ENCODE results near the gene TMEM145.

The TMEM145 gene

GRCh38 chr19:42268142-42268703 is 44.9 kb upstream of the TMEM145 start:
- Histone ChIP-seq H3K27ac (ENCODE audit: low read depth, low read length, poor library complexity, severe bottlenecking) (peak overlapping the region; percentile 92), H3K4me1 (ENCODE audit: insufficient read depth, low read length, severe bottlenecking) (peaks cover 30% of the 10 kb centered on the region), H3K9me3 (ENCODE audit: low read length) (no peaks in the 10 kb centered on the region), H3K36me3 (ENCODE audit: insufficient read depth, low read length) (no peaks in the 10 kb centered on the region), H3K79me2 (ENCODE audit: insufficient read depth, low read length) (no peaks in the 10 kb centered on the region), H2AFZ (ENCODE audit: low read length) (0 out of 2 replicates have a peak overlapping the region, but pooled peaks have one; percentile 68), H3K9me2 (ENCODE audit: low read depth, low read length) (no peaks in the 10 kb centered on the region), H4K20me1 (ENCODE audit: insufficient read depth, low read length) (no peaks in the 10 kb centered on the region), H3K9ac (ENCODE audit: low read length) (peak overlapping the region; percentile 93), H3F3A (ENCODE audit: insufficient read depth, low read length) (no peaks in the 10 kb centered on the region), H3K27me3 (ENCODE audit: insufficient read depth, low read length) (no peaks in the 10 kb centered on the region), H3K4me3 (ENCODE audit: low read depth, low read length, poor library complexity, severe bottlenecking) (peak overlapping the region; percentile 81), H3K4me2 (ENCODE audit: low read length) (peak overlapping the region; percentile 96)
- TF ChIP-seq CTCF (IDR thresholded peaks at IDR 0.05; ENCODE audit: low read length) = no peak
- no peak for TF ChIP-seq EZH2 (IDR thresholded peaks at IDR 0.05; ENCODE audit: borderline replicate concordance, low read length)

GRCh38 chr19:42268704-42269477 is 44.2 kb upstream of the TMEM145 start, which contains the start of gene CIC:
CIC (plus strand) TSS chr19:42269252; CDS start chr19:42271784, 2,532 bp downstream.
- H4K20me1 ChIP-seq (ENCODE audit: insufficient read depth, low read length) = no peaks in the 10 kb centered on the region
- peaks cover 30% of the 10 kb centered on the region for H3K4me1 ChIP-seq (ENCODE audit: insufficient read depth, low read length, severe bottlenecking)

More at GRCh38 chr19:42268704-42269477, 44.2 kb upstream of the TMEM145 start, which contains the start of gene CIC:
- H3K4me3 ChIP-seq (ENCODE audit: low read depth, low read length, poor library complexity, severe bottlenecking) = peak within 1 kb of the TSS; percentile 81
- TF ChIP-seq CTCF (IDR thresholded peaks at IDR 0.05; ENCODE audit: low read length) (no peak), EZH2 (IDR thresholded peaks at IDR 0.05; ENCODE audit: borderline replicate concordance, low read length) (no peak)
- no peak within 1 kb of the TSS for H2AFZ ChIP-seq (ENCODE audit: low read length)
- H3K4me2 ChIP-seq (ENCODE audit: low read length) = peak within 1 kb of the TSS; percentile 96
- H3K27ac ChIP-seq (ENCODE audit: low read depth, low read length, poor library complexity, severe bottlenecking) = peak within 1 kb of the TSS; percentile 92
- H3K36me3 ChIP-seq (ENCODE audit: insufficient read depth, low read length) = no peaks in the 10 kb centered on the region
- H3K9me3 ChIP-seq (ENCODE audit: low read length) = no peaks in the 10 kb centered on the region
- no peaks in the 10 kb centered on the region for H3K27me3 ChIP-seq (ENCODE audit: insufficient read depth, low read length)
- no peaks in the 10 kb centered on the region for H3F3A ChIP-seq (ENCODE audit: insufficient read depth, low read length)
- H3K9ac ChIP-seq (ENCODE audit: low read length) = peak within 1 kb of the TSS; percentile 93
- H3K79me2 ChIP-seq (ENCODE audit: insufficient read depth, low read length) = no peaks in the 10 kb centered on the region
- no peaks in the 10 kb centered on the region for H3K9me2 ChIP-seq (ENCODE audit: low read depth, low read length)

Measured in OCI-LY1 (cell line).